Right lung (tissue), 5 donors: ENCODE data around the gene LRRIQ1. TPM values are rescaled to one million over a fixed set of nuclear protein-coding genes. Genes with fewer than 3 reads are reported as not detected.

ENCODE experiments used
- DNase-seq, 2 donors: peaks; one replicate each; pipeline ENCODE4 v3.0.0-alpha.2; 2013
- polyA plus RNA-seq, 5 donors: library from polyadenylated mRNA; unstranded; fragments of 120-200 nt; gene quantifications; one replicate each; pipeline versions ENCODE4 v1.2.1 to v1.2.3, GENCODE V29; 2013; ENCODE audit warnings: inconsistent platforms in 1 of 5, low replicate concordance in 1 of 5; ENCODE audit not compliant: insufficient read length in 5 of 5, insufficient read depth in 1 of 5

LRRIQ1 gene
- polyA plus RNA-seq, 5 donors, result 8.6 to 13.8 (median 10.6) TPM

DNA sequence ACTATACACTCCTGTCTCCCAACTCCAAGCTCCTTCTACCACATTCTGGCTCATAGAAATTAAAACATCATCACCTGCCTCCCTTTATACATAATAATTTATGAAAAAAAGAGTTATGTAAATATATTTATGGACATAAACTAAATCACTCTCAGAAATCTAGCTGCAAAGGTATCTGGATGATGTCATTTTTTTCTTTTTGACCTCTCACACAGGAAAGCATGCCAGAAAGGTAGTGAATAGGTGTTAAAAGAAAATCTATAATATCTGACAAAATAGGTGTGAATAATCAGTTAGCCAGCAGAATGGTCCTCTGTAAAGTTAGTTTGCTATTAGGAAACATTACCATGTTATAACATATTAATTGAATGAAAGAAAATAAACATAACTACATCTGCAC is 7.7 kb downstream of the LRRIQ1 start:
- DNase-seq, result no peak

DNA sequence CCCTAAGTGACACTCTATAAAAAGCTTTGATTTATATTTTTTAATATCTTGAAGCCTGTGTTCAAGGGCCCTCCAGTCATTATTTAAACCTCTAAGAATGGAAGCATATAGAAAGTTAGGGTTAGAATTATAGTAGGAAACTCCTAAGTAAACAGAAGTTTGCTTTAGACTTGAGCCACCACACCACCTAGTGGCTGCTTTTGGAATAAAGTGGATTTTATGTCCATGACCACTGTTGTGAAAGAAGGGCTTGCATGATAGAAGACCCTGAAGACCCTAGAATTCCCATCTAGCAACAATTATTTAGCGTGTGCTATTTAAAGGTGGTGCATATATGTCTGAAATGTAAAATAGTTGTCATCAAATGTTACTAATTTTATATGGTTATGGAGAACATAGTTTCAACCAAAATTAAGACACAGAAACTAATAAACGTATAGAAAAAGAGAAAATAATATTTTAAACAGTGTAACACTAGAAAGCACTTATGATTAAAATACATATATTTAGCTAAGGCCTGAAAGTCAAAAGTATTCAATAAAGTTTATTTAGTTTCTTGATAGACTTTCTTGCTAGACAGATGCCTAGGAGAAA is 21.3 kb downstream of the LRRIQ1 start:
- DNase-seq, result peak; percentile 13 to 23

DNA sequence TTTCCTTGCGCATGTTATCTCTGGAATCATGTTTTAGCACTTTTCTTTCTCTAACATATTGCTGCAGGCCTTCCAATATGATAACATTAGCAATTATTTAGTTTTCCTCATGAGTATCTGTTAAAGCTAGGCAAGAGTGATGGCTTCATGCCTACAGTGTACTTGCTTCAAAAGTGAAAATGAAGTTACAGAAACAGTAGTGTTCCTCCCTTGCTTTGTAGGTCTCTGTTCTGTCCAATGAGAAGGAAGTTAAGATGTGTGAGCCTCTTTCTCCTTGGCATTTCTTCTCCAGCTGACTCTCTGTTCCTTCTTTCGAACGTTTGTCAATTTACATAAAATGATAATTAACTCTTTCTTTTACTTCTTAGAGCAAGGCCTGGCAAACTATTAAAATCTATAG is 22.2 kb downstream of the LRRIQ1 start:
- no peak for DNase-seq

DNA sequence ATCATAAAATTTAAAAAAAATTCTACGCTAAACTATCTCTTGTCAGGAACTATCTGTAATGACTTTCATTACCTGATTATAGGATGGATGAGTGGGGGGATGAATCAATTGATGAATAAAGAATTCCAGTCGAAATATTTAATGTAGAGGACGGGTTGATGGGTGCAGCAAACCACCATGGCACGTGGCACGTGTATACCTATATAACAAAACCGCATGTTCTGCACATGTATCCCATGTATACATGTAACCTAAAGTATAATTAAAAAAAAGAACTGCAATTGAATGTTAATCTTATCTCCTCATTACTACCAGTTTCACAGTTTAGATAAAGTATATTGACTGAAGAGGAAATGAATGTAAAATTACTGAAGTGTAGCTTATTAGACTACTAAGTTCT is 23.4 kb downstream of the LRRIQ1 start:
- DNase-seq, result no peak

DNA sequence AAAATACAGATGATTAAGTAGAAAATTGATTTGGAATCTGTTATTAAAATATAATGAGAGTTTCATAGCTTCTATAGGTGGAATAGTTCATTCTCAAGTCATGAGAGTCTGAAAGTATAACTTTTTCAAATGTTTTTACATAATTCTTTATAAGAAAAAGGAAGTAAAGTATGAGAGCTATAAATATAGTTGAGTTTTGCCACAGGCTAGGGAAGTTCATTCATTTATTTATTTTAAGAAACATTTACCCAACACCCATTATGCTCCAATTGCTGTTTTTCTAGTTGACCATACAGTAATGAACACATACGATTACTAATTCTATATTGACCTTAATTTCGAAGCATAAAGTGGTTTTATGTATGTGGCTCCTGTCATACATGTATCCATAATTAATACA is 24.8 kb downstream of the LRRIQ1 start:
- no peak for DNase-seq

DNA sequence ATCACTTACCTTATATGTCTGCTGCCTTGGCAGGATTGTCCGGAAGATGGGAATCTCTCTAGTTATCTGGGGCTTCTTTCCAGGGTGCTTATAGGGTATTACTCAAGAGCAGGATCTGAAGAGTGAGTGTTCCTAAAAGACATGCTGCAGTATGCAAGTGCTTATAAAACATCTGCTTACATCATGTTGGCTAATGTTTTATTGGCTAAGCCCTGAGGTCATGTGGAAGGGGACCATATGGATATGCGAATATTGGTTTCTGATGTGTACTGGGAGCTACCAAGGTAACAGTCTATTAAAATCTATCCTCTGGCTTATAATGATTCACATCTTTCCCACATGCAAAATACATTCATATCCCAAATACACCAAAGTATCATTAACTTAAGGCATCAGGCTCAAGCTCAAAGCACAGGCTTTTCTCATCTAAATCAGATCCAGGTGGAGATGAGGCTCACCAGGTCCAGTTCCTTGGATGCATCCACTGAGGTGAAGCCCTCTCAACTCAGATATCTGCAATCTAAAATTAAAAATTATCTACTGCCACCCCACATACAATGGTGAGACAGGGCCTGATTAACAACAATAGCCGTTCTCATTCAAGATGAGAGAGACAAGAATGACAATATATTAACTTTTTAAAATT is 29.8 kb downstream of the LRRIQ1 start:
- no peak for DNase-seq

DNA sequence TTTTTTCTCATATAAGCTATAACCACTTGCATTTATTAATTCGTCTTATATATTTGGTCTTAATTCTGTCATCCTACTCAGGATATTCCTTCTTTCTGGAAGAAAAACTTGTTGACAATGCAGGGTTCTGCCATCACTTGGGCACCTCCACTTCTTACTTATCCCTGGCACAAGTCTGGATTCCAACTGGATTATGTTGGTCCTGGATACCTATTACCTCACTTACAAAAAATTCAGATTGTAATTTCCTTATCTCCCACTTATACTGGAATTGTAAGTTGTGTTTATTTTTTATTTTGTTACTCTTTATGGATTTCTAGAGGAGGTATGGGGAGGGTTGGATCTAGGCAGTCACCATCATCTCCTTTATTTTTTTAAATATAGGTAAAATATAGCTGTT is 36.7 kb downstream of the LRRIQ1 start:
- DNase-seq, result no peak

DNA sequence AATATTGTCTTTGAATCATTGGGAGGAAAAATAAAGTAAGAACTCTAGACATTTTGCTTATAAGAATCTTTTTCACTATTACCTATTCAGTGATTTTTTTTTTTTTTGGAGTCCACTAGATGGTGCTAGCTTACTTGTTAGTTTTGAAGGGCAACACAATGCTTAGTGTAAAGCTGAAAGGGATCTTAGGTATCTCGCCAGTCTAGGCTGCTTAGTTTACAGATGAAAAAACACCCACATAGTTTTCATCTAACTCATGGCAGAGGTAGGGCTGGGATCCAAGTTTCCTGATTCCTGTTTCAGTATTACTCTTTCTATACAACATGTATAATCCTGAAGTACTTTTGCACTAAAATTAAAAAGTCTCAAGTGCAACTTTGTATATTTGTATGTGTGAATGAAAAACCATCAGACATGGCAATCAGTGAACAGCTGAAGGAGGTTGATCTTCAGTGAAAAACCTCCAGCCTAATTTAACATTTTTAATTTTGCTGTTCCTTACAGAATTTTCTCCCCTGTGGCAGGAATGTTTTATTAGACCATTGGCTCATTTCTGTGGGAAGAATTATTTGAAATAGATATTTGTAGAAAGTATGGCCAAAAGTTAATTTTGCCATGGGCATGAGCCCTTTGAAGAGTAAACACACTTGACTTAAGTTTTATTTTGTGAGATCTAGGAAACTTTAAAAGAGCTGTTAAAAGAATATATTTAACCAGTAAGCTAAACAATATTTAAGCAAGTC is 40.7 kb downstream of the LRRIQ1 start:
- DNase-seq, result peak; percentile 28 to 42

DNA sequence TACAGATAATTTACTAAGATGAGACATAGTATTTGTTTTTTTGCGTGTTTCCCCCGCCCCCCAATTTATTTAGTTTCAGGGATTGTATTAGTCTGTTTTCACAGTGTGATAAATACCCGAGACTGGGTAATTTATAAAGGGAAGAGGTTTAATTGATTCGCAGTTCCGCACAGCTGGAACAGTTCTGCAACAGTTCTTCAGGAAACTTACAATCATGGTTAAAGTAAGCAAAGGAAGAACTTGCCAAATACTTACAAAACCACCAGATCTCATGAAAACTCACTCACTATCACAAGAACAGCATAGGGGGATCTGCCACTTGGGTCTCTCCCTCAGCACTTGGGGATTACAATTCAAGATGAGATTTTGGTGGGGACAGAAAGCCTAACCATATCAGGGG is 48.9 kb downstream of the LRRIQ1 start:
- DNase-seq, result peak; percentile 61 to 71

DNA sequence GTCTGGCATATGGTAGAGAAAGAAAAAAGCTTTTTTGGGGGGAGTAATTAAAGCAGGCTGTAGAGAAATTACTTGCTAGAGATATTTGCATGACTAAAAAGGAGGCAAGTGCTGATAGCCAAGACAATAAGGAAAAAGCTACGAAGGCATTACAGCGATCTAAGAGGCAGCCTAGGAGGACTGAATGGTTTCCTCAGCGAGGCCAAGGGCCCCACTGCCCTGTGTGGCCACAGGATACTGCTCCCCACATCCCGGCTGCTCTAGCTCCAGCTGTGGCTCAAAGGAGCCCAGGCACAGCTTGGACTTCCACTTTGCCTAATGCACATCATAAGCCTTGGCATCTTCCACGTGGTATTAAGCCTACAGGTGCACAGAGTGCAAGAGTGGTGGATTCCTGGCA is 53.6 kb downstream of the LRRIQ1 start:
- DNase-seq, result no peak

DNA sequence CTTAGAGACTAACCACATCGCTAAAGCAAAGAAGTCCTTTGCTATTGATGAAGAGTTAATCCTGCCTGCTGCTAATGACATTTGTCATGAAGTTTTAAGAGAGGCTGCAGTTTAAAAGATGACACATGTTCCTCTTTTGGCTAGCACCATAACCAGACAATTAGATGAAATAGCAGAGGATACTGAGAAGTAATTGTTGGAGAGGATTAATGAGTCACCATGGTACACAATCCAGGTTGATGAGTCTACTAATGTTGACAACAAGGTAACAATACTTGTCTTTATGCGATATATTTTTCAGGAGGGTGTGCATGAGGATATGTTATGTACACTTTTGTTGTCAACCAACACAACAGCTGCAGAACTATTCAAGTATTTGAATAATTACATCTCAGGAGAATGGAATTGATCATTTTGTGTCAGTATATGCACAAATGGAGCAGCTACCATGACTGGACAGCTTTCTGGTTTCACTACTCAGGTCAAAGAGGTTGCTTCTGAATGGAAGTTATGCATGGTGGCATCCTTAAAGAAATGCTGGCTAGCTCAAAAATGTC is 56.7 kb downstream of the LRRIQ1 start:
- DNase-seq, result no peak

DNA sequence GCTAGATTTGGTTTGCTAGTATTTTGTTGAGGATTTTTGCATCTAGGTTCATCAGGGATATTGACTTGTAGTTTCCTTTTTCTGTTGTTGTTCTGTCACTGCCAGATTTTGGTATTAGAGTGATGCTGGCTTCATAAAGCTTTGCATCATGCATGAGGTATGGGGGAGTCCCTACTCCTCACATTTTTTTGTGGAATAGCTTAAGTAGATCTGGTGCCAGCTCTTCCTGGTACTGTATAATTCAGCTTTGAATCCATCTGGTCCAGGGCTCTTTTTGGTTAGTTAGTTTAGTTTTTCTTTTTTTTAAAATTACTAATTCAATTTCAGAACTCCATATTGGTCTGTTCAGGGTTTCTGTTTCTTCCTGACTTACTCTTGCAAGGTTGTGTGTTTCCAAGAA is 59.4 kb downstream of the LRRIQ1 start:
- no peak for DNase-seq

DNA sequence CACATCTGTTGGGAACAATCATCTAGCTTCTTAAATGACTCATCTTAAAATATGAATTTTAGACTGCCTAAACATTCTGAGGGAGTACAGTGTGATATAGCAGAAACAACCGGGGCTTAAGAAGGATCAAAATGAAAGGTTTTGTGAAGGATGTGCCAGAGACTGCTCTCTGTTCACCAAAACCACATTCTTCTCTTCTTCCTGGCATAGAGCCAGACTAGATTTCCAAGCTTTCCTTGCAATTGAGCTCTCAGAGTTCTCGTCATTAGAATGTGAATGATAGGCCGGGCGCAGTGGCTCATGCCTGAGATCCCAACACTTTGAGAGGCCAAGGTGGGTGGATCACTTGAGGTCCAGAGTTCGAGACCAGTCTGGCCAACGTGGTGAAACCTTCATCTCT is 94.5 kb downstream of the LRRIQ1 start:
- DNase-seq, result no peak

DNA sequence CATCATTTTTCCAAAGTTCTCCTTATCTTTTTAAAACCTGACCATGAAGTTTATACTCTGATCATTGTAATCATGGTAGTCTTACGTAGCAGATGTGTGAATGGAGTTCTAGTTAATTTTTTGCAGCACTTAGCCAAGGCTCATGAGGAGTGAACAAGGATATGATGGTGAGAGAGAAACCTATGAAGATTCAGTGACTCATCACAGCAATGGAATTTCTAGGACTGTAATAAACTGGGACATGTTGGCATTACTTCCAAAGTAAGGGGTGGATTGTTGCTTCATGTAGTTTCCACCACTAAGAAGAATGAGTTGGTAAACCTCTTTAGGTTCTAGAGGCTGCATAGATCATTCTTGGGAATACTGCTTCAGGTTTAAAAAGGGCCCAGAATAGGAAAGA is 102.7 kb downstream of the LRRIQ1 start:
- no peak for DNase-seq

DNA sequence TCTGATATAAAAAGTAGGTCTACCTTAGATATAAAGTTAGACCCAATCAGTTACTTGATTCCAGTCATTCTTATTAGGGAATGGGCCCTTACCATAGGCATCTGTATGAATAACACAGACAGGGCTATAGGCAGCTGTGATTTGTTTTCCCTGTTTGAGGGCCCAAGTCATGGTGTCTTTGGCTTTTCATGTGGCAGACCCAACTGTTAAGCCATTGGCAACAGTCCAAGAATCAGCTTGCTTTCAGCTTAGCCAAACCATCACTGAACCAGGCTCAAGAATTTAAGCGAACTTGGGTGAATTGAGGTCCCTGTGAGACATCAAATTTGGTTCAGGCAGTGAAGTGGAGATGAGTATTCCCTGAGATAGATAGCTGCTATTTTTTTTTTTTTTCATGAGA is 111.2 kb downstream of the LRRIQ1 start:
- DNase-seq, result no peak

DNA sequence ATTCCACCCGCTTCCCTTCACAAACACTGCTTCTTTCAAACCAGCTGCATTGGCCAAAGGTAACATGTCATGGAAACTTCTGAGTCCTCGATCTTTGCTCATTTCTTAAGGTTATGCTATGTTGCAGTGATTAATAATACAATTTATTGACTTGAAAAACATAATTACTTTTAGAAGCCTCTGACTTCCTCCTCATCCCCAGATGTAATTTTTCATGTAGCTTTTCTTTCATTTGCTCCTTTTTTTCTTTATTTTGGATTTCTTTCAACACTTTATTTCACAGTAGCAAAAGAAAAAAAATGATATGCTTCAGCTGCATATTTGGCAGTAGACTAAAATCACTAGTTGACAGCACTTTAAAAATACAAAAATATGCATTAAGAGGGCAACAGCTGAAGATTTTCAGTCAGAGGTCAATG is 116.2 kb downstream of the LRRIQ1 start:
- DNase-seq, result peak; percentile 12 to 32

DNA sequence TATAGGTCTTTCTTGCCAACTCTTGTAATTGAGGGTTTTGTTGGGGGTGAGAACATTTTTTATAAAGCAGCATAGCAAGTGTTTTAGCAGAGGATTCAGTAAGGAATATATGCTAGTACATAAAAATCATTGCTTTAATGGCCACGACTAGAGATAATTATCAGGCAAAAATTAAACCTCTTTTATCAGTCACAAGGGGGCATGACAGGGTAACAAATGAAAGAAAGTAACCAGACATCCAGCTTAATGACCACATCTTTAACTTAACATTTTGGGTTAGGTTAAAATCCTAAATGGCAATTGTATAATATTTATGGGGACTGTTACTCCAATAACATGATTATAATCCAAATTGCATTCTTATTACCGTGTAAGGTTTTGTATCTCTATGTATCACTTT is 119.6 kb downstream of the LRRIQ1 start:
- DNase-seq, result peak in 1 of 2 donors; percentile 6

DNA sequence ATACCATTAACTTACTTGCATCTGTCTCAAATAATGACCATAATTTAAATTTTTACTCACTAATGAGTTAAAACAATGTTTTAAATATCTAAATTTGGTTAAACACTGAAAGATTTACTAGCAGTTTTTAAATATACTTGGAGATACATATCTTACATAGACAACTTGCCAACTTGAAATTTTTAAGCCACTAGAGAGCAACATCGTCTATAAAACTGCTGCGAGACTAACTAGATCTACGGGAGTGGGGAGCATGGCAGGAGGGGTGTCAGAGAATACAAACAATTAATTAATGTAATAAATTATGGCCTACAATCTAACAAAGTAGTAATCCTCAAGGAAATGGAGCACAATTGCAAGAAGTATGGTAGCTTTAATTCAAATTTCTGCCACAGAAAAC is 120.4 kb downstream of the LRRIQ1 start:
- no peak for DNase-seq

DNA sequence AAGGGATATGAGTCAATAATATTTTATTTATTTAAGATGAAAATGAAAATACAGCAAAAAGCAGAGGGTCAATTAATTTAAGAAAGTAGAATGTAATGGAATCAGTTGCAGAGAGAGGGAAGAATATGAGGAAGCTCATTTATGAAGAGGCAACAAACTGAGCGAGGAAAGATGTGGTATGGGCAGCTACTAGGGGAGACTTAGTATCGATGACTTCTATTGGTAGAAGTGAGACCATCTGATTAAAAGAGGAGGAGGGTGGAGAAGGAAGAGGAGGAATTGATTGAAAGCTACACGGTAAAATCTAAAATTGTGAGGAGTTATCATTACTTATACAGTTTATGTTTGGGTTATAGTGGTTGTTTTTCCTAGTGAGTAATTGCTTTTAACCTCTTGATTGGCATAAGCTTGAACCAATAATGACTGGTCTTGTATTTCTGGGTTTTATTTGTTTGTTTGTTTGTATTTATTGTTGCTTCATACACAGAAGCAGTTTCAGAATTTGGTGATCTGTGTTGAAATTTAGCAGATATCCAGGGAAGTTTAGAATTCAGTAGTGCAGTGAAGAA is 121.0 kb downstream of the LRRIQ1 start:
- no peak for DNase-seq

DNA sequence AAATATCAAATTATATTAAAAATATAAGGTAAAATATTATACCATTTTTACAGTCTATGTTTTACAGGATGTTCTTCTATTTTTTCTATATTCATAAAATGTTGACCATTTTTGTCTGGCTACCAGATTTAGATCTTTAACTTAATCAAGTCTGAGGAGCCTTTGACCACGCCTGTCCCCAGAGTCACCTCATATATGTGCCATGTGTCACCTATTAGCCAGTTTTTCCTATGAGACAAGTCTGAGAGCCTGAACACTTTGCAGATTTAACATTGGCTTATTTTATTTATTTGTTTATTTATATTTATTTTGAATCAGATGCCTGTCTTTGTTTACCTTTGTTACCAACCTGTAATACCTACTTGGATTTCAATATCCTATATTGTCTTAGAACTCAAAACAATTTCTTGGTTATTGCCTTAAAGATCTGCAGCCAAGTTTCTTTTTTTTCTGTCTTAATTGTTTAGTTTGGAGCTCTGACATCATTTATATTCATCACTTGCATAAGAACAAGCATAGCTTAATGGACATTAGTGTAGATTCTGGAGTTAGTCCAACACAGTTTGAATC is 127.7 kb downstream of the LRRIQ1 start:
- no peak for DNase-seq

DNA sequence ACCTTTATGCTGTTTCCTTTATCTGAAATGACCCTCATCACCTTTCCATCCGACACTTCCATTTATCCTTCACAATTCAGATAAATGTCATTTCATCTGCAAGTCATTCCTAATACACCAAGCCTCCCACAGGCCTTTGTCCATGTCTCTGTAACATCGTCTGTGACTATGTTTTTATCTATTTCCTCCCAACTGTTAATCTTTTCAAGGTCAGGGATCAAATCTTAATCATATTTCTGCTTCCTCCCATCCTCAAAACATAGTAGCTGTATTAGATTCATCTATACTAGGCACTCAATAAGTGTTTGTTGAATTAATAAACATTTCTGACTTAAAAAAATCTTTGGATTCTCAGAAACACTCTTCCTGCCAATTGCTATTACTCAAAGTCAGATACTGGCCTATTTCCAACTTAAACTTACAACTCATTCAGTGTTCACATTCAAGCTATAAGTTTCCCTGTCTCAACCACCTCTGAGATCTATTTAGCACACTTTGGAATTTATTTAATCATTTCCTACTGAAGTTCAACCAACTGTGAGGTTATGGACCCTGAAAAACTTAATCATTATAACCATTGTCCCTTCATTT is 143.6 kb downstream of the LRRIQ1 start:
- peak; percentile 18 to 25 for DNase-seq

DNA sequence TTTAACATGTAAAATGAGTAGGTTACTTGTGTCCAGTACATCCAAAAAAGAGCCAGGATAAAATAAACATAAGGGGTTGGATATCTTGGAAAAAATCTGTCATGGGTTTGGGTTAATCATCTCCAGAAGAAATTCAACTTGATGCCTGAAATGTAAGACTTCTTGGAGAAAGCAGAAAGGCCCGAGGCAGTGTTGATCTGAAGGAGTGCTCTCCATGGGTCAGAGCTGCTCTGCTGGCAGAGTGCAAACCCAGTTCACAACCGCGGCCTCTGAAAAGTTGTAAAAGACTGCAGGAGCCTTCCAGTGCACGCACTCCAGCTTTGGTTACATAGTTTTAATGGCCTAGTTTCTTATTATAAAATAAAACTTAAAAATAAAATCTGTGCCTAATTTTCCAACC is 146.5 kb downstream of the LRRIQ1 start:
- DNase-seq, result peak in 1 of 2 donors; percentile 7
